RWPE1 (cell line): Measurements from ENCODE around the gene AAMP.
A peak's percentile ranks its signal among the peaks of the same experiment; 100 is the strongest.

ENCODE experiments used
- CTCF ChIA-PET: fragments of 350-600 bp; sonication (Branson Sonifier 250); formaldehyde crosslinking; extraction: SDS; loops from one replicate; lab custom pipeline; 2021; lab: Yijun Ruan, JAX
- POLR2A ChIA-PET: fragments of 400-600 bp; formaldehyde crosslinking; extraction: SDS; loops from one replicate; lab custom pipeline; 2020; ENCODE audit warnings: antibody characterized with exemption; ENCODE audit not compliant: low non-redundant PET; lab: Yijun Ruan, JAX
- DNase-seq: peaks from one replicate; pipeline ENCODE4 v3.0.0; 2012; ENCODE audit warnings: low spot score
- H3K27ac ChIP-seq: fragments of 450-650 bp; 2 replicates; pipeline ENCODE4 v1.5.1; 2017
- TF ChIP-seq, protein P1 (sequence below): fragments of 450-650 bp; conservative IDR thresholded peaks from 2 replicates; pipeline ENCODE4 v1.5.1; 2017; ENCODE audit warnings: low read depth, mild to moderate bottlenecking

Gene AAMP

DNA sequence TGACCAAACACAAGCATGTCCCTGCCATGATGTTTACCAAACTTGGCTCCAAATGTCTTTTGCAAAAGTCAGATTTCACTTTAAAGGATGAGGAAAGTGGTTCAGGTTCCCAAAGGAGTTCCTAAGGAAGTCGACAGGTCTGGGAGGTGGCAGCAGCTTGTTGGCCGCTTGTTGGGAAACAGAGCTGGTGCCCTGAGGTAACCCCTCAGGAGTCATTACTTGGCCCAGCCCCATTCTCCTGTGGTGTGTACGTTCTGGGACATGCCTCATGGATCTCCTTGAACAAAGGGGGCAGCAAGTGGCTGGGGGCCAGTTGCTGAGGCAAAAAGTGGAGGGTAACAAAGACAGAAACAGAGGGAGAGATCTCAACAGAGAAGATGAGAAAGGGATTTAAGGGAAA lies 11.5 kb upstream of the AAMP start:
- CTCF ChIA-PET = no interaction called here
- POLR2A ChIA-PET = interaction anchor here (1.7 kb wide), 1 partner anchor 17 kb away, joined by 19 read pairs; no protein-coding TSS in a partner anchor
- H3K27ac ChIP-seq = peak overlapping the region; percentile 99
- TF ChIP-seq, protein P1, sequence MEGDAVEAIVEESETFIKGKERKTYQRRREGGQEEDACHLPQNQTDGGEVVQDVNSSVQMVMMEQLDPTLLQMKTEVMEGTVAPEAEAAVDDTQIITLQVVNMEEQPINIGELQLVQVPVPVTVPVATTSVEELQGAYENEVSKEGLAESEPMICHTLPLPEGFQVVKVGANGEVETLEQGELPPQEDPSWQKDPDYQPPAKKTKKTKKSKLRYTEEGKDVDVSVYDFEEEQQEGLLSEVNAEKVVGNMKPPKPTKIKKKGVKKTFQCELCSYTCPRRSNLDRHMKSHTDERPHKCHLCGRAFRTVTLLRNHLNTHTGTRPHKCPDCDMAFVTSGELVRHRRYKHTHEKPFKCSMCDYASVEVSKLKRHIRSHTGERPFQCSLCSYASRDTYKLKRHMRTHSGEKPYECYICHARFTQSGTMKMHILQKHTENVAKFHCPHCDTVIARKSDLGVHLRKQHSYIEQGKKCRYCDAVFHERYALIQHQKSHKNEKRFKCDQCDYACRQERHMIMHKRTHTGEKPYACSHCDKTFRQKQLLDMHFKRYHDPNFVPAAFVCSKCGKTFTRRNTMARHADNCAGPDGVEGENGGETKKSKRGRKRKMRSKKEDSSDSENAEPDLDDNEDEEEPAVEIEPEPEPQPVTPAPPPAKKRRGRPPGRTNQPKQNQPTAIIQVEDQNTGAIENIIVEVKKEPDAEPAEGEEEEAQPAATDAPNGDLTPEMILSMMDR = no peak
- DNase-seq = no peak

DNA sequence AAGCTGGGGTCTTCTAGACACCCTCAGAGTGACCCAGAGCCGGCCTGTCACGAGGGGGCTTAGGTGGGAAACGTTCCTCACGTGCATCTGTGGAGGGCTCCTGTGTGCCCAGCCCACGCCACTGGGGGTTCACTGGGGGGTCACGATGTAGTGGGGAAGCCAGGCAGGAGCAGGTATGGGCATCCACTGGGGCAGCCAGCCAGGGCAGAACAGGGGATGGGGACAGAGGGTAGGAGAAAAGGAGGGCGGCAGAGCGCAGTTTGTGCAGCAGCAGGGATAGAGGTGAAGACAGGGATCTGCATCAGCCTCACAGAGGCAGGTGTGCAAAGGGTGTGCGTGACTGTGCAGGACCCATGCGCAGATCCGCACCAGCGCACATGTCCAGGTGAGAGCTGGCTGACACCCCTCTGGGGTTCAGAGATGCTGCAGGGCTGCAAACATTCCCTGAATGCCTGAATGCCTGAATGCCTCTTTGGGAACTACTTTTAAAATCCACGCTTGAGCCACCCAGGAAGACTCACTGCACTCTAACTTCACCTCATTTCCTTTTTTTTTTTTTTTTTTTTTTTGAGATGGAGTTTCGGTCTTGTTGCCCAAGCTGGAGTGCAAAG lies 10.4 kb upstream of the AAMP start:
- ChIA-PET POLR2A (no interaction called here), CTCF (no interaction called here)
- H3K27ac ChIP-seq = peak overlapping the region; percentile 99
- no peak for DNase-seq
- TF ChIP-seq, protein P1 = no peak

DNA sequence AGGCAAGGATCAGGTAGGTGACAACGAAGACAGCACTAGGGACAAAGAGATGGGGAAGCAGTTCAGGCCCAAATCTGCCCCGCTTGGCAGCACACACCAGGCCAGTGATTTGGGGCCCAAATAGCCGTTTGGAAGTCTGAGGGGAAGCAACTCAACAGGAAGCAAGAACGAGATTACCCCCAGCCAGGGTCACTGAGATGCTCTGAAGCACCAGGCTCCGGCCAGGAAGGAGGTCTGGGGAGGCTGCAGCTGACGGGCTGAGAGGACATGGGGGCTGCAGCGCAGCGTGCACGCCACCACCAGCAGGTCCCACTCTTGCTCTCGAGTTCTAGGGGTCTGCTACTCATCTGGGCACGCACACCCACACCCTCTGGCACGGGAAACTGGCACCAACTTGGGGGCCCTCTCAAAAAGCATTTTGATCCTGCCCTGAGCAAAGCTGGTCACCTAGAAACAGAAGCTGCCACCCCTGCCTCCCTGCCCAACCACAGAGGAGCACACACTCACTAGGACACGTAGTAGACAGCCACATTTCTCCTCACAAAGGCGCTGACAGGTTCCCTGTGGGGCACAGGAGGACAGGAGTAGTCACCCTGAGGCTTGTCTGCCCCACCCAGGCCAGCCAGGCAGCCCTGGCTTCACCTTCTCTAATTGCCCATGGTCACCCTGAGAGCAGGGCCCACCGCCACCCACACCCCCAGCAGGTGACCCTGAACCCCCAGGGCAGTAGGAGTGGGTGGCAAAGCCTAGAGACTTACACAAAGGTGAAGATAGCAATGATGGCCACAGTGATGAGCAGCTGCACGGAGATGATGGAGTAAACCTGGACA lies 8.8 kb upstream of the AAMP start:
- TF ChIP-seq, protein P1 = no peak
- peak overlapping the region; percentile 99 for H3K27ac ChIP-seq
- POLR2A ChIA-PET = no interaction called here
- CTCF ChIA-PET = interaction anchor here (0.6 kb wide), 1 partner anchor 118 kb away, joined by 3 read pairs; no protein-coding TSS in a partner anchor
- no peak for DNase-seq

DNA sequence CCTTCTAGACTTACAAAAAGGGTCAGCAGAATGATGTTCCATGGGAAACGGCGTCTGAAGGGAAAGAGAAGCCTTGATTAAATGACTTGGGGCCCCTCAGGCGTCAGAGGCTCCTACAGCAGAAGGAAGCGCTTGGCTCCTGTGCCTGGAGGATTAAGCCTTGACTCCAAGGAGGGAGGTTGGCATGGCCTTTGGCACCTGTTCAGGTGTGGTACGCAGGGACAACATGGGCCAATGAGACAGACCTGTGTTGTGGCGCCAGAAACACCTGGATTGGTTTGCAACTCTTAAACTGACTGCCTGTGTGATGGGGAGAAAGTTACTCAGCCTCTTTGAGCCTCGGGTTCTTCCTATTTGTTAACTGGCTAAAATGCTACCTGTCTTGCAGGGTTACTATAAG lies 8.0 kb upstream of the AAMP start:
- TF ChIP-seq, protein P1 = no peak
- H3K27ac ChIP-seq = peak overlapping the region; percentile 88
- POLR2A ChIA-PET = no interaction called here

DNA sequence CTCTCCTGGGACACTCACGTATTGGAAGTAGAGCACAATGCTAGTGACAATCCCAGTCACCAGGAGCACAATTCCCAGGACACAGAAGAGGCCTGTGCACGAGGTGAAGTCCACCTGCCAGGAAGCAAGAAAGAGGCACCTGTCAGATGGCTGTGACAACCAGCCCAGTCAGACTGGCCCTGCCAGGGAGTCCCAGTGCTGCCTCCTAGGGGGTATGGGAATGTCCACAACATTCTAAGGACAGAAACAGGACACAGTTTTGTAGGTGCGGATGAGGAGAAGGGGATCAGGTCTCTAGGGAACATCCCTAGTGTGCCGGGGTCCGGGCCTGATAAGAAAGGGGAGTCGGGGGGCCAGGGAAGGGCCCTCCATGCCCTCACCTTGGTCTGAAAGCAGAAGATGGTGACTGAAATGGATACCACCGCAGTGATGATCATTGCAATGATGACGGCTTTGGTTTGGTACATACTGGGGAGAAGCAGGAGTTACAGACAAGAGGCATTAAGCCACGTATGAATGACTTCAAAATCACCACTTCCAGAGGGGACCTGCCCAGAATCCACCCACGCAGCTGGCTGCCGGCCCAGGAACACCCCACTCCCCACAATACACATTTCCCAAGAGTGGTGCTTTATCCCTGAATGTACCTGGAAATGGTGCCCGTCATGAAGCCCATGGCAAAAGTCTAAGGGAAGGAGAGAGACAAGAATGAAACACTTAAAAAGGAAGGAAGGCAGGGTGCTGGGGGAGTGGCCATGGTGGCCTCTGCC lies 7.2 kb upstream of the AAMP start:
- no peak for DNase-seq
- ChIA-PET CTCF (interaction anchor here (0.5 to 0.9 kb wide), 2 partner anchors 21 to 1594 kb away, joined by 3 read pairs; no protein-coding TSS in a partner anchor), POLR2A (no interaction called here)
- peak overlapping the region; percentile 88 for H3K27ac ChIP-seq
- TF ChIP-seq, protein P1 = no peak

More for the DNA sequence above, 8.0 kb upstream of the AAMP start:
- CTCF ChIA-PET = no interaction called here
- no peak for DNase-seq
